HG03575 (cell line): ENCODE measurements around the gene POC5.
"Not testable (repeated sequence)": the region's sequence is repeated elsewhere in the genome, so short reads cannot be mapped to it uniquely, and the experiment has no call there.

Experiments used
- ATAC-seq: cut with Tn5 transposase; IDR thresholded peaks from one replicate; pipeline ENCODE4 v1.9.1; 2021; ENCODE audit not compliant: unreplicated experiment, insufficient number of reproducible peaks, low FRiP score; ENCODE audit errors: extremely low read depth

POC5 gene

GRCh38 chr5:75710637-75711036, 6.6 kb downstream of the POC5 start:
- no peak for ATAC-seq

- no peak for ATAC-seq
Observed at GRCh38 chr5:75707911-75708509, 9.2 kb downstream of the POC5 start.

- ATAC-seq: no peak
Observed at GRCh38 chr5:75706775-75707174, 10.5 kb downstream of the POC5 start.

GRCh38 chr5:75706016-75706415, 11.2 kb downstream of the POC5 start:
- no peak for ATAC-seq

- no peak for ATAC-seq
Observed at GRCh38 chr5:75701856-75702255, 15.4 kb downstream of the POC5 start.

- not testable (repeated sequence) for ATAC-seq
Observed at GRCh38 chr5:75695472-75696351, 21.5 kb downstream of the POC5 start.

- no peak for ATAC-seq
Observed at GRCh38 chr5:75694781-75695180, 22.5 kb downstream of the POC5 start.

GRCh38 chr5:75690669-75691068, 26.6 kb downstream of the POC5 start:
- ATAC-seq: no peak

- ATAC-seq: no peak
Observed at GRCh38 chr5:75686480-75686879, 30.8 kb downstream of the POC5 start.

GRCh38 chr5:75685141-75685540, 32.1 kb downstream of the POC5 start:
- no peak for ATAC-seq

GRCh38 chr5:75681125-75681830, 36.0 kb downstream of the POC5 start:
- no peak for ATAC-seq

- ATAC-seq: no peak
Observed at GRCh38 chr5:75678155-75678554, 39.1 kb downstream of the POC5 start.

GRCh38 chr5:75677607-75678006, 39.6 kb downstream of the POC5 start:
- ATAC-seq: no peak

- no peak for ATAC-seq
Observed at GRCh38 chr5:75675783-75676182, 41.5 kb downstream of the POC5 start.

GRCh38 chr5:75672616-75673015, 44.6 kb downstream of the POC5 start:
- ATAC-seq: no peak

GRCh38 chr5:75671506-75671905, 45.7 kb downstream of the POC5 start:
- ATAC-seq: no peak

GRCh38 chr5:75670577-75670976, 46.7 kb downstream of the POC5 start:
- no peak for ATAC-seq

- peak; percentile 64 for ATAC-seq
Observed at GRCh38 chr5:75668977-75669689, 48.1 kb downstream of the POC5 start.

GRCh38 chr5:75668445-75668844, 48.8 kb downstream of the POC5 start:
- ATAC-seq: no peak
